ENCODE results near the gene JDP2. TPM values are rescaled to one million over a fixed set of nuclear protein-coding genes. Genes with fewer than 3 reads are reported as not detected.
A peak's percentile ranks its signal among the peaks of the same experiment; 100 is the strongest.
"Not testable (repeated sequence)": the region's sequence is repeated elsewhere in the genome, so short reads cannot be mapped to it uniquely, and the experiment has no call there.

Gene JDP2
- total RNA-seq, 1 experiment from 2014 or later: 23.3 TPM

DNA sequence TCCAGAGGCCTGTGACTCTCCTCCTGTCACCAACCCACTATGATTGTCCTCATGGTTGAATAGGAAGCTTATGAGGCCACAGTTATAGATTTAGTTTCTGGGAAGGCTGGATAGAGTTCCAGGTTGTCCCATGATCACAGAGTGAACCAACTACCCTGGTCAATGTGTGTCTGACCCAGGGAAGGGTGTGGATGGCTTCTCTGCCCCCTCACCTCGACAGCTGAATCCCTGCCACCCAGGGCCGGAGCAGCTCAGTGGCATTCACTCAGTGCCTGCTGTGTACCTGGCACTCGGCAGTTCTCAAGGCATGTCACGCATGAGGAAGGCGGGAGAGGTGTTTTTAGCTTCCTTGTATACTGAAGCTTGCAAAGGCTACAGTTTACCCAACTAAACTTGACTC is 43.2 kb downstream of the JDP2 start:
- Mint-ChIP-seq H3K27me3 (ENCODE audit: low read depth) (no peaks in the 10 kb centered on the region; the same call in 1 of the 2 replicates), H3K9me3 (no peaks in the 10 kb centered on the region), H3K4me3 (no peak overlapping the region), H3K4me1 (peaks cover 3% of the 10 kb centered on the region), H3K36me3 (peaks cover 15% of the 10 kb centered on the region), H3K27ac (no peak overlapping the region)
- CTCF ChIA-PET: no interaction called here
- DNase-seq (ENCODE audit: low spot score): no peak
- POLR2A ChIA-PET: no interaction called here
- TF ChIP-seq ATF1 (CRISPR knock-in tag; IDR thresholded peaks at IDR 0.05): no peak
- no peak for TF ChIP-seq FOXK1 (CRISPR knock-in tag; IDR thresholded peaks at IDR 0.05)
- TF ChIP-seq ZNF219 (CRISPR knock-in tag; IDR thresholded peaks at IDR 0.05; ENCODE audit: borderline replicate concordance): no peak
- no peak for TF ChIP-seq NFE2L1 (CRISPR knock-in tag; IDR thresholded peaks at IDR 0.05)
- TF ChIP-seq RELA (CRISPR knock-in tag; IDR thresholded peaks at IDR 0.05; ENCODE audit: borderline replicate concordance): no peak
- TF ChIP-seq TEAD4 (CRISPR knock-in tag; IDR thresholded peaks at IDR 0.05): no peak
- TF ChIP-seq ZNF232 (CRISPR knock-in tag; IDR thresholded peaks at IDR 0.05): no peak
- TF ChIP-seq, protein P1, sequence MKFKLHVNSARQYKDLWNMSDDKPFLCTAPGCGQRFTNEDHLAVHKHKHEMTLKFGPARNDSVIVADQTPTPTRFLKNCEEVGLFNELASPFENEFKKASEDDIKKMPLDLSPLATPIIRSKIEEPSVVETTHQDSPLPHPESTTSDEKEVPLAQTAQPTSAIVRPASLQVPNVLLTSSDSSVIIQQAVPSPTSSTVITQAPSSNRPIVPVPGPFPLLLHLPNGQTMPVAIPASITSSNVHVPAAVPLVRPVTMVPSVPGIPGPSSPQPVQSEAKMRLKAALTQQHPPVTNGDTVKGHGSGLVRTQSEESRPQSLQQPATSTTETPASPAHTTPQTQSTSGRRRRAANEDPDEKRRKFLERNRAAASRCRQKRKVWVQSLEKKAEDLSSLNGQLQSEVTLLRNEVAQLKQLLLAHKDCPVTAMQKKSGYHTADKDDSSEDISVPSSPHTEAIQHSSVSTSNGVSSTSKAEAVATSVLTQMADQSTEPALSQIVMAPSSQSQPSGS (CRISPR knock-in tag; IDR thresholded peaks at IDR 0.05; ENCODE audit: borderline replicate concordance, low read depth): no peak
- no peak for ATAC-seq

DNA sequence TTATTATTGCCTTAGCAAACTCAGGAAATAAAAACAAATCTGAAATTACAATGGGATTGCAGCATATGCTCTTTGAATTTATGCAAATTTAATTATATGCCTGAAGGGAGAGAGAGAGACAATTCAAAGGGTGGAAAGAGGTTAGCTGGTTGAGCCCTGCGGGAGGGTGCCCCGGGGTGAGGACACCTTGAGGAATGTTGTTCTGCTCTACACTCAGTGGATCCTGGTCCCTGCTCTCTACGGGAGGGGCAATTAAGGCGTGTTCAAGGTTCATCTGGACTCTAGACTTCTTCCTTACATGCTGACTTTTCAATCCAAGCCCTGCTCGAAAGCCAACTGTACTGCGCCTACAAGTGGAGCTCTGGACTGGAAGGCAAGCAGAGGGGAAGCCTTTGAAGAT is 46.3 kb downstream of the JDP2 start:
- Mint-ChIP-seq H3K4me1 (peaks cover 16% of the 10 kb centered on the region), H3K36me3 (peaks cover 13% of the 10 kb centered on the region)
- H3K27ac Mint-ChIP-seq; POLR2A ChIA-PET; H3K27me3 Mint-ChIP-seq (ENCODE audit: low read depth); H3K9me3 Mint-ChIP-seq; H3K4me3 Mint-ChIP-seq; DNase-seq (ENCODE audit: low spot score); CTCF ChIA-PET; ATAC-seq: not testable (repeated sequence)

DNA sequence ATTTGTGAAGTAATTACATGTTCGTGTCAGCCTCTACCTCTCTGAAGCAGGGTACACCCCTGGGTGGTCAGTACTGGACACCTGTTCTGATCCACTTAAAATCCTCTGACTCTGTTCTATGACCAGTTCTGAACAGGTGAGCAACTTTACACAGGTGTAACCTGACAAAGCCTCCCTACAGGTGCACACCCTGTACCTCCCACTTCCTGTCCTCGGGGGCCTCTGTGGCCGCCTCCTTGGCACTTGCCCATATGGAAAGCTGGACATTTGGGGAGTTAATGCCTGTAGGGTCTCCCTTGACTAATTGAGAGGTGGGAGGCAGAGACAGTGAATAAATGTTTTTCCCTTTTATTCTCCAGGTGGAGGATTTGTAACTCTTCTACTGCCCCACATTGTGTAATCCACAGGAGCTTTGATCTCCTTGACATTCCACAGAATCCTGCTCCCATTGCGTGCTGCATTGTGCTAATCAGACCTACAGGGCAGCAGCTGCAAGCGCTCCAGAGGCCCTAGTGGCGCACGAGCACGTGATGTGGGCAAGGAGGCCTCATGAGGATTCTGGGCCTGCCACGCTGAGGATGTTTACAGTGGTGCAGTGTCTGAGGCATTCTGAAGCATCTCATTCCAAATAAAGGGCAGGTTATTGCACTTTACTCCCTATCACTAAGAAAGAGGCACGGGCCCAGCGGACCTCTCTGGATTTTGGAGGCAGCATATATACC is 48.6 kb downstream of the JDP2 start:
- TF ChIP-seq, protein P2, sequence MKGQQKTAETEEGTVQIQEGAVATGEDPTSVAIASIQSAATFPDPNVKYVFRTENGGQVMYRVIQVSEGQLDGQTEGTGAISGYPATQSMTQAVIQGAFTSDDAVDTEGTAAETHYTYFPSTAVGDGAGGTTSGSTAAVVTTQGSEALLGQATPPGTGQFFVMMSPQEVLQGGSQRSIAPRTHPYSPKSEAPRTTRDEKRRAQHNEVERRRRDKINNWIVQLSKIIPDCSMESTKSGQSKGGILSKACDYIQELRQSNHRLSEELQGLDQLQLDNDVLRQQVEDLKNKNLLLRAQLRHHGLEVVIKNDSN (CRISPR knock-in tag; IDR thresholded peaks at IDR 0.05): 0 out of 2 replicates have a peak, but pooled peaks have one; percentile 26
- TF ChIP-seq GTF2I (CRISPR knock-in tag; conservative IDR thresholded peaks at IDR 0.05) (no peak), ZNF232 (CRISPR knock-in tag; IDR thresholded peaks at IDR 0.05) (no peak)
- TF ChIP-seq, protein P3, sequence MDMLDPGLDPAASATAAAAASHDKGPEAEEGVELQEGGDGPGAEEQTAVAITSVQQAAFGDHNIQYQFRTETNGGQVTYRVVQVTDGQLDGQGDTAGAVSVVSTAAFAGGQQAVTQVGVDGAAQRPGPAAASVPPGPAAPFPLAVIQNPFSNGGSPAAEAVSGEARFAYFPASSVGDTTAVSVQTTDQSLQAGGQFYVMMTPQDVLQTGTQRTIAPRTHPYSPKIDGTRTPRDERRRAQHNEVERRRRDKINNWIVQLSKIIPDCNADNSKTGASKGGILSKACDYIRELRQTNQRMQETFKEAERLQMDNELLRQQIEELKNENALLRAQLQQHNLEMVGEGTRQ (CRISPR knock-in tag; IDR thresholded peaks at IDR 0.05): peak; percentile 38; the same call in 1 of the 2 replicates
- ATAC-seq (peak; percentile 56), DNase-seq (ENCODE audit: low spot score) (peak; percentile 44)
- ChIA-PET POLR2A (no interaction called here), CTCF (interaction anchor here (1.1 to 2.7 kb wide), 6 partner anchors 12 to 172 kb away, joined by 3 to 14 read pairs (median 4); no protein-coding TSS in a partner anchor)
- H3K36me3 Mint-ChIP-seq: peaks cover 8% of the 10 kb centered on the region
- H3K4me1 Mint-ChIP-seq: peaks cover 33% of the 10 kb centered on the region
- H3K9me3 Mint-ChIP-seq: peaks cover 9% of the 10 kb centered on the region
- H3K4me3 Mint-ChIP-seq: no peak overlapping the region
- no peaks in the 10 kb centered on the region; the same call in 1 of the 2 replicates for H3K27me3 Mint-ChIP-seq (ENCODE audit: low read depth)
- 0 out of 2 replicates have a peak overlapping the region, but pooled peaks have one; percentile 18 for H3K27ac Mint-ChIP-seq

DNA sequence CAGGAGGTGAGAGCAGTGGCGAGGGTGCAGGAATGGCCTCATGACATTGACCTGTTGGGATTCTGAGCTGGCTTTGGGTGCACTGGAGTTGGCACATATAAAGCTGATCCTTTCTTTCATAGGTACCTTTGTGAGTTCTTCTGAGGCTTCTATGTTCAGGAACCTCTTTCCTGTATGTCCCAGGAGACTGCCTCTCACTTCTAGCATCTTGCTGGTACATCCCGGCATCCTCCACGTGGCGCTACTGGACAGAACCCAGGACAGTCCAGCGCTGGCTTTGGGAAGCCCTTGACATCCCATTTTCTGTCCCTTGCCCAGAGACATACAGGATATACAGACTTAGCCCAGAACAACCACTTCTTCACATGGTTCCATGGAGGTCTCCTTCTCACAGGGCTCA is 50.1 kb downstream of the JDP2 start:
- CTCF ChIA-PET: interaction anchor here (2.7 kb wide), 2 partner anchors 11 to 169 kb away, joined by 9 to 14 read pairs; no protein-coding TSS in a partner anchor

More for the DNA sequence above, 50.1 kb downstream of the JDP2 start:
- no peaks in the 10 kb centered on the region for H3K36me3 Mint-ChIP-seq
- TF ChIP-seq, protein P4, sequence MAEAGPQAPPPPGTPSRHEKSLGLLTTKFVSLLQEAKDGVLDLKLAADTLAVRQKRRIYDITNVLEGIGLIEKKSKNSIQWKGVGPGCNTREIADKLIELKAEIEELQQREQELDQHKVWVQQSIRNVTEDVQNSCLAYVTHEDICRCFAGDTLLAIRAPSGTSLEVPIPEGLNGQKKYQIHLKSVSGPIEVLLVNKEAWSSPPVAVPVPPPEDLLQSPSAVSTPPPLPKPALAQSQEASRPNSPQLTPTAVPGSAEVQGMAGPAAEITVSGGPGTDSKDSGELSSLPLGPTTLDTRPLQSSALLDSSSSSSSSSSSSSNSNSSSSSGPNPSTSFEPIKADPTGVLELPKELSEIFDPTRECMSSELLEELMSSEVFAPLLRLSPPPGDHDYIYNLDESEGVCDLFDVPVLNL (CRISPR knock-in tag; IDR thresholded peaks at IDR 0.05; ENCODE audit: borderline replicate concordance, low read depth): no peak
- TF ChIP-seq GABPB1 (CRISPR knock-in tag; IDR thresholded peaks at IDR 0.05) (no peak), RELA (CRISPR knock-in tag; IDR thresholded peaks at IDR 0.05; ENCODE audit: borderline replicate concordance) (no peak)
- peaks cover 33% of the 10 kb centered on the region for H3K4me1 Mint-ChIP-seq
- no peak overlapping the region; the same call in 1 of the 2 replicates for H3K27ac Mint-ChIP-seq
- H3K27me3 Mint-ChIP-seq (ENCODE audit: low read depth): no peaks in the 10 kb centered on the region
- H3K9me3 Mint-ChIP-seq: peaks cover 11% of the 10 kb centered on the region
- no peak for DNase-seq (ENCODE audit: low spot score)
- no peak overlapping the region for H3K4me3 Mint-ChIP-seq
- POLR2A ChIA-PET: no interaction called here
- no peak for ATAC-seq
